GM21526 (cell line): ENCODE data around the gene BOC.

Source experiments
- ATAC-seq: cut with Tn5 transposase; IDR thresholded peaks from one replicate; pipeline ENCODE4 v1.9.1; 2021; ENCODE audit warnings: moderate library complexity; ENCODE audit not compliant: unreplicated experiment, low FRiP score

BOC gene

DNA sequence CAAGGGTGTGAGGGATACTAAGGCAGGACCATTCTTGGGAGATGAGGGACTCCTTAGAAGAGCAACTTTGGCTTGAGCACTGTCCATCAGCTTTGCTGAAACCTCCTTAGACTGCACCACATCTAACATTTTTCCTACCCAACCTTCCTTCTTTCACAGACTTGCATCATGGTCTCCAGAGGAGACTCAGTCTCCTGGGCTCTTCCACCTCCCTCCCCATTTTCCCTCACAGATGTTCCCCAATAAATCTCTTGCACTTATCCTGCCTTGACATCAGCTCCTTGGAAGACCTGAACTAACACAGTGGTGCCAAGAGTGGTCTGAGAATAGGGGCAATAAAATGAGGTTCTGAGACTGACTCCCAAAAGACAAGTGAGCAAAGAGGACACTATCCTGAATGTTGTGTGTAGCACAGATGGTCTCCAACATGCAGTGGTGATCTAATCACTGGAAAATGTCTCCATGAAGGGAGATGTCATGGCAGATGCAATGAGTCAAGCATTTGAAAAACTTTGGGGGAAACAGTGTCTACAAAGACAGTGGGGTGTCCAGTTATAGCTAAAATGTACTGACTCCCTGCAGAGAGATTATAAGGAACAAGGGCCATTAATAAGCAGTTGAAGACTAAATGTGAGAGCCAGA, 26.0 kb upstream of the BOC start:
- no peak for ATAC-seq

DNA sequence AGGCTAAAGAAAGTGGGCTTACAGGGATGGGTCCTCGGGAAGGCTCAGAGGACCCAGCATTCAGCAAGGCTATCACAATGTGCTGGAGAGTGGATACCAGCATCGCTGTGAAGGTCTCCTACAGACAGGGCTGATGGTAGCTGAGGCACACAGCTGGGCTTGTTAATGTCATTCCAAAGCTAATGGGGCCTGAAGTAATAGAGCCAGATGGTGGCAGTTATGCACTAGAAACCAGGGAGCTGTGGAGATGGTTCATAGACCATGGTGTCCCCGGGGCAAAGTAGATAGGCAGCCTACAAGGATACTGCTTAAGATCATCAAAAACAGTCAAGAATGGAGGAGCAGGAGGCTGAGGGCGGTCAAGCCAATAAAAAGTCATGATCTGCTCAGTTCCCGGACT, 24.8 kb upstream of the BOC start:
- no peak for ATAC-seq

DNA sequence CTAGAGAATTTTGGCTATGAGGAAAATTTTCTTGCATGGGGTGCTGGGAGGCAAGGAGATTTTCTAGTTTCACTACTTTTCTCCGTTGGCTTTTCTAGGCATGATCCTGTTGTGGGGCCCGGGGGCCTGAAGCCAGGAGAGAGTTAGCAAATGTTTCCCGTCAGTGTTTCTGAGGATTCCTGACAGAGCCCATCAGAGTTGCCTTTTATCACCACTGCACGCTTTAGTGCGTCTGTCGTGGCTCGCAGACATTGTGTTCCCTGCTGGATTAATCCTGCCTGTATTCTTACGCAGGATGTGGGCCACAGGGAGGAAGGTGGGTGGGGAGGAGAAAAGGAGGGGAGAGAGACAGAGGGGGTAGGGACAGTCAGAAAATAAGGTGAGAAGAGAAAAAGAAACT, 18.1 kb upstream of the BOC start:
- ATAC-seq, result no peak

DNA sequence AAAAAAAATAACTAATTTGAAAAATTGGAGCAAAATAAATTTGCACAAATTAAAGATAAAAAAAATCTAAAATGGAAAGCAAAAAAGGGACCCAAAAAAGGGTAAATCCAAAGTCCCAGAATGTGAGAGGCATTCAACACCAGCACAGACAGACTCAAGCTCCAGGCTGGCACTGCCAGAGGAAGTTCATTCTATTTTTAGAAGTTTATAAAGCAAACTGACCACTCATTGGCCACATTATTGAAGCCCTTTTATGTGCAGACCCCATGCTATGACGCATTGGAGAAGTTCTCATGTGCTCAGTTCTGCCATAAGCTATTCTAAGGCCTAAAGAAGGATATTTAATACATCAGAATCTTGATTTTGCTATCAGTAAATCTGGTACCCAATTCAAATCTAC, 17.6 kb upstream of the BOC start:
- no peak for ATAC-seq

- no peak for ATAC-seq
These were observed 16.4 kb upstream of the BOC start for GRCh38 chr3:113194823-113195401.

GRCh38 chr3:113200351-113200750, 11.0 kb upstream of the BOC start:
- ATAC-seq, result no peak

GRCh38 chr3:113200946-113201345, 10.4 kb upstream of the BOC start:
- no peak for ATAC-seq

GRCh38 chr3:113204371-113204770, 7.0 kb upstream of the BOC start:
- no peak for ATAC-seq

DNA sequence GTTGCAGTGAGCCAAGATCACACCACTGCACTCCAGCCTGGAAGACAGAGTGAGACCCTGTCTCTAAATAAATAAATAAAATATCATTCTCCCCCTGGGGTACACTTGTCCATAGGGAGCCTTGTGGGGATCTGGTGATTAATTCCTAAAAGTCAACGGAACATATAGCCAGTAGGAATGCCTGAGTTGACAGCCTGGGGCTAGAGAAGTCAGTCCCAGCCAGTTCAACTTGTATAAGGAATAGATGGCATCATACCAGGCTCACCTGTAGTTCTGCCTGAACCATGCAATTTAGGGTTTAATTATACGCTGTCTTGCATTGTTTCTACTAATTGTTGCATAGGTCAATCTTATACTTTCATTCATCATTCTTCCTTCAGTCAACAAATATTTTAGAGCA, 5.9 kb upstream of the BOC start:
- ATAC-seq, result no peak

DNA sequence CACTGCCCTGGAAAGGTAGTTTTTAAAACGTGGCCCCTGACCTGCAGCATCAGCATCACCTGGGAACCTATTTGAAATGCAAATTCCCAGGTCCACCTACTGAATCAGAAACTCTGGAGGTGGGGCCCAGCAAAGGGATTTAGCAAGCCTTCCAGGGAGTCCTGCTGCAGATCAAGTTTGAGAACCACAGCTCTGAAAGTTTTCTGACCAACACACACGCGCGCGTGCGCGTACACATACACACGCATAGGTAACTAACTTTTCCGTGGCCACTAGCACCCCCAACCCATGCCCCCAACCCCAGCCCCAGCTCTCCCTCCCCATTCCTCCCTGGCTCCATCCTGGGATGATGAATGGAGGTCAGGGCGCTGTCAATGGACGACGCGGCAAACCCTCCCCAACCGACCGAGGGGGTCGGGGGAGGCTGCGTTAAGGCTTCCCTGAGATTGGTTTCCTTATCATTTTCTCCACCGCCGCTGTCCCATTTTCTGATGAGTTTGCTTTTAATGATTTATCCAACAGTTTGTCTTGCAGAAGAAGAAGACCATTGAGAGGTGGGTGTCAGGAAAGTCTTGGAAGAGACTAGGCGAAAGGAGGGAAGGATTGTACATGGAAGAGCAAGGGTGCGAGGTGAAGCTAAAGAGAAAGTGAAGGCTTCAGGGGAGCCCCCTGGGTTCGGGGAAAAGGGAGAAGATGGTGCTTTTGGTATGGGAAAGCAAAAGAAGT, 590 bp upstream of the BOC start:
- ATAC-seq, result no peak

DNA sequence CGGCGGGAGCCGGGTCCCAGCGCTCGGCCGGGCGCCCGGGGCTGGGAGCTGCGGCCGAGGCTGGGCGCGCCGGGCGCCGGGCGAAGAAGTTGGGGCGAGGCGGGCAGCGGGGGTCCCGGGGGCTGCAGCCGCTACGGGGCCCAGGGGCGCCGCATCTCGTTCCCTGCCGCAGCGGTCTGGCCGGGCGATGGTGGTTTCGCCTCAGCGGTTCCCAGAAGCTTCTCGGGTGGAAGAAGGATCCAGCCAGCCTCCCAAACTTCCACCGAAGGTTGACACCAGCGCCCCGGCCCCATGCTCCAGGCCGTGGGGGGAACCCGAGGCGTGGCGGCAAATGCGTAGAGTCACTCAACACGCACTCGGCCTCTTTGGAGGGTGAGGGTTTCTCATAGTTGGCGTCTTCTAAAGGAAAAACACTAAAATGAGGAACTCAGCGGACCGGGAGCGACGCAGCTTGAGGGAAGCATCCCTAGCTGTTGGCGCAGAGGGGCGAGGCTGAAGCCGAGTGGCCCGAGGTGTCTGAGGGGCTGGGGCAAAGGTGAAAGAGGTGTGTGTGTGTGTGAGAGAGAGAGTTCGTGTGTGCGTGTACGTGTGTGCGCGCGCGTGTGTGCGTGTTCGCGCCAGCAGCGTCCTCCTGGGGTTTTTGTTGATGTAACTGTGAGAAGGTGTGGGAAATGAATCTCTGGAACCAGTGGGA, 940 bp downstream of the BOC start:
- ATAC-seq, result no peak

DNA sequence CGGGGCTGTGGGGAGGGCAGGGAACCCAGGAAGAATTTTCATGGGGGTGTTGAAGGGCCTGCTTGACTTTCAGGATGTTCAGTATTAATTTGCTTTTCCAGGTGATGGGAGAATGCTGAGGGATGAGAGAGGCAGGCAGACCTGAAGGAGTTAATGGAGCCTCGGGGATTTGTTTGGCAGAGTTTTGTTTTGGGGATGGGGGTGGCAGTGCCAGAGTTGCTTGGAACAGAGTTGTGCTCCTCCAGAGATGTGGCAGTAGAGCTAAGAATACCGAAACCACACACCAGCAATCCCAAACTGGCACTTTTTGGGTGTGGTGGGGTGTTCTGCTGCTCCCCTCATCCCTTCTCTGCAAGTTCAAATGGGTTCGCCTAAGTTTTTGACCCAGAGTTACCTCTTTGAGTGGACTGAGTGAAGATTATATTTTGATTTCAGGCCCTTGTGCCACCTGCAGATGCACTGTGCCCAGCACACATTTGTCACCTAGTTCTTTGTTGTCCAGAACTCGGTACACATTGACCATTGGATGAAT, 1.6 kb downstream of the BOC start:
- no peak for ATAC-seq

DNA sequence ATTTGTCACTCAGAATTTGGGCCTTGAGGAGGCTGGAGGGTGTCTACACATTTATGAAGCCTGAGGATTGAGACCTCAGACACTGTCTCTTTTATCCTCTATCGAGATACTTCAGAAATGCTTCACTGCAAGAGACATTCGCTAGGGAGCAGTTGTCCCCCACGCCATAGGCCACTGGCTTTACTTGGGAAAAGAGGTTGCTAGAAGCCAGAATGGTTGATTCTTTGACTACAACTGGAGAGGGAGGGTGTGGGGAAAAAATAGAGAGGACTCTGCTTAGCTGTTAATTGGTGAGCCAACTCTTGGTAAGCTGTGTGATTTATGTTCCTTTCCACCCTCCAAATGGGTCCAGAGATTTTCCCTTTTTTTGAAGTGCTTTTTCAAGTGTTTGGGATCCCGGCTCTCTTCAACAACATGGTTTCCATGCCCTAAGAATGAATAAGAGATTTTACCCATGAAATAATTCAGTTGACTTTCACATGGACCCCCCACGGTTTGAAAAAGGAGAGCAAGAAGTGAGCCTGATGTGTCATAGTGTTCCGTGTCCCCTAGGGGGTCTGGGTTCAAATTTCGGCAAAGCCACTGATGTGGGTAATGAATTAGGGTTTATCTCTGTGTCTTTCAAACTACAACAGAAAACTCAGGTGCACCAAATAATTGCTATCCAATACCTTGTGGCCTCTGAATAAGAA, 2.7 kb downstream of the BOC start:
- no peak for ATAC-seq

DNA sequence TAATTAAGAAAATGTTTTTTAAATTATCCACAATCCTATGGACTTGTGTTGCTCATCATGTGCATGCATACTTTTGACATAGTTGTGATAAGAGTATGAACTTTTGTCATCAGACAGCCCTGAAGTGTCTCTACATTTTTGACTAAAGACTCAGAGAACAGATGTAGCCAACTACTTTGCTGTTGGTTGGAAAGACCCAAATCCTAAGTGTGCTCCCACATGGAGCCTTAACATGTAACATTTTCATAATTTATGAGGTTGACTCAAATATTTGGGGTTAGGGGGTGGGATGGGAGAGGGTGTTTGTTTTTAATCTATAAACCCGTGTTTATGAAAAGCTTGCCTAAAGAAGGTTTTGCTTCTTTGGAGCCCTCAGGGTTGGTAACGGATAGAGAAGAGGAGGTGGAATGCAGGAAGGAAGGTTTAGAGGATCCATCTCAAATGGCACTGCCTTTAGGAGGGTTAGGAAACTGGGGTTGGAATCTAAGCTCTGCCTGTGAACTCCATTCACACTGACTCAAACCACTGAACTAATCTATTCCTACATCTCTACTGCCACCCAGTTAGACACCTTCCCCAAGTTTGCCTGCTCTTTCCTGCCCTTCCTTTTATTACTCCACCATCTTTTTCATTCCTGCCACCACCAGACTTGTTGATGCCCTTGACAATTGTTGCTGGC, 3.7 kb downstream of the BOC start:
- ATAC-seq, result no peak

DNA sequence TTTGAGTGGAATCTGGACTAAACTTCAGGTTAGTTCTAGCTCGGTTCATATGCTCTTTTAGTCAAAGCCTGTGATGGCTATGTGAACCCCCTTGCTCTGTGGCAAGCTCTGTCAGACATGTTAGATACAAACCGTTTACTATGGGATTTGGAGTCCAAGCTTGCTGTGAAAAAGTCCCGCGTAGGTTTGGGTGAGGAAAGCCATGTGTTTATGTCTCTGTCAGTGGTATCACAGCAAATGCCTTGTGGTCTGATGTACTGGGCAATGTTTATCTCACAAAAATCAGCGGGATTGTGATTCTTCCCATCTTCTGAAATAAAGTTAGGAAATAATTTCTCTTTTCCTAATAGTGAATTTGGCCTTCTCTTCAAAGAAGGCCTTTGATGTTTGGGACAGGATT, 5.0 kb downstream of the BOC start:
- ATAC-seq, result no peak

- no peak for ATAC-seq
These were observed 6.8 kb downstream of the BOC start for GRCh38 chr3:113218011-113218680.

- ATAC-seq, result no peak
These were observed 7.3 kb downstream of the BOC start for GRCh38 chr3:113218681-113219045.

DNA sequence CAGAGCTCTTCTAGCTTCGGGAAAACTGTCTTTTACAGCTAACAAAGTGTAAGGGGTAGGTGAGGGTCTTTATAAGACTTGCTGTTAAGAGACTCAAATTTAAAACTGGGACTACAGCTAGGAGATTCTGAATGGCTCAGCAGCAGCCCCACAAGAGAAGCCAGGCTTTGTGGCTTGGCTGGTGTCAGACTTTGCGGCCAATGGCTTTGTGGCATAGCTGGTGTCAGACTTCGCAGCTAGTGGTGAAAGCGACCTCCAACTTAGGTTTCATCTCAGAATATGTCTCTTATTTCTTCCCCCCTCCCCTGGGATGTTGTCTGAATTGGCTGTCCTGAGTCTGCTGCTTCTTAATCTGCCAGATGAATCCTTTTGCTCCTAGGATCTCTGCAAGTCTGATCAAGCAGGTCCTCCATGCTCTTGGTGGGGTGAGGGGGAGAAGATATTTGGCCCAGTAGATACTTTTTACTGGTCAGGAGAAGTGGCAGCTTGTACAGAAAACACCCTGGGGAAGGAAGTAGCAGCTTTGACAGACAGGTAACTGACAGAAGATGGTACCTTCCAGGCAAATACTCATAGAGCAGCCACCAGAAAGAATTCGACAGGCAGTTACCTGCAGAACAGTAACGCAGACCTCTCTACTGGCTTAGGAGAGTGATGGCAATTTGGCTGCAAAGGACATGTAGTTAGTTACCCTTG, 8.4 kb downstream of the BOC start:
- no peak for ATAC-seq

DNA sequence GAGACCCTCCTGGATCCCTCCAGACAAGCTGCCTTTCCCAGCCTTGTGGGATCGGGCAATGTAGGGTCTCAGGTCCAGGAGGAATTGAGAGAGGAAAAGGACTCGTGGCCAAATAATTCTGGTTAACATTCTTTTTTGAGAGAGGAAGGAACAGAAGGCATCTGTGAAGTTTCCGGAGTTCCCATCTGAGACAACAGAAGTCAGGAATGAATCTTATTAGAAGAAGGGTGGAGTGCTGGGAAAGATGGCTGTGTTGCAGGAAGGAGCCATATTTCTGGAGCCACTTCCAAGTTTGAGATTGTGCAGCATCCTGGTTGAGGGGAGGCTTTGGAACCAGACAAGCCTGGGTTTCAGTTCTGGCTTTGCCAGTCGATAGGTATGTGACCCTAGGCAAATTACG, 9.4 kb downstream of the BOC start:
- no peak for ATAC-seq
